HS-5 (cell line): ENCODE measurements around the gene CNP.
"Not testable (repeated sequence)": the region's sequence is repeated elsewhere in the genome, so short reads cannot be mapped to it uniquely, and the experiment has no call there.

Source experiments
- DNase-seq: peaks from one replicate; pipeline ENCODE4 v3.0.0-alpha.2; 2012; ENCODE audit warnings: low read depth

The CNP gene

DNA sequence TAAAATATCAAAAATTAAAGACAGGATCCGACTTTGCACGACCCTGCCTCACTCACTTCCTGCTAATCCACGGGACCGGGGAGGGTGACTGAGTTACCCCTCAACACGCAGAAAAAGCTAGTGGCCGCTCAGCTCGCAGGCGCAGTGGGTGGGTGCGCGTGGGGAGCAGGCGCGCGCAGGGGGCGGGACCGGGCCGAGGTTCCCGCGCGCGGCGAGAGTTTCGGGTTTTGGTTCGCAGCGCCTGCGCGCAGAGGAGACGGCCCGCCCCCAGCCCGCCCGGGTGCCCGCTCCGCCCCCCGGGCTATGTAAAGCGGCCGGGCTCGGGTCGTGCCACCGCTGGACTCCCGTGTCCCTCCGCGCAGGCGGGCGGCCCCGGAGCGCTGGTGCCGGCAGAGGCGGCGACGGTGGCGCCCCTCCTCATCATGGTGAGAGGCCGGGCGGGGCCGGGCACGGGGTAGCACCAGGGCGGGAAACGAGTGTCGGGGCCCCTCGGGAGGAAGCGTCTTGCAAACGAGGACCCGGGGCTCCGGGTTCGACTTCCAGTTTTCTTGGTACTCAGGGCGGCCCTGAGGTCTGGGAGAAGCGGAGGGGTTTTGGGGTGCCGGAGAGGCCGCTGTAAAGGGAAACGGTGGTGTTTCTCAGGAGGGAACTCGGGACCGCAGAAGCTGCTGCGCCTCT lies at the start of gene CNP:
Gene CNP (plus strand): TSS at position 333 of the 678 bp plus-strand sequence. CDS start 90 bp downstream, at position 423.
- no peak for DNase-seq

DNA sequence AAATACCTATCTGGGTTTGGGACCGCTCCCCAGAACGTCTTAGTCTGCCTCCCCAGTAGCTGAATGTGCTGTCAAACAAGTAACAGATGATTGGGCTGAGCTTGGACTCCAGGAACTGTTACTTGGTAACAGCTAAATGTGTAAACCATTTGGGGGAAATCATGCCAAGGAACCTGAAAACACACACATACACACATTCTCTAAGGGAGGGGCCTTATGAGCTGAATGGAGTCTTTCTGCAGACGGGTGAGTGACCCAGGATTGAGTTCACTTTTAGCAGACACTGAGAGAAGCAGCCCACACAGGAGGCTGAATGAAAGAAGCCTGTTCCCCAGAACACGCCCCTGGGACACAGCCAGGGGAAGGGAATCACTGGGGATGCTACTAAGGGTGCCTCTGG lies 49.4 kb upstream of the CNP start:
- DNase-seq = no peak

GRCh38 chr17:41917679-41918313 lies 48.8 kb upstream of the CNP start:
- DNase-seq = no peak

DNA sequence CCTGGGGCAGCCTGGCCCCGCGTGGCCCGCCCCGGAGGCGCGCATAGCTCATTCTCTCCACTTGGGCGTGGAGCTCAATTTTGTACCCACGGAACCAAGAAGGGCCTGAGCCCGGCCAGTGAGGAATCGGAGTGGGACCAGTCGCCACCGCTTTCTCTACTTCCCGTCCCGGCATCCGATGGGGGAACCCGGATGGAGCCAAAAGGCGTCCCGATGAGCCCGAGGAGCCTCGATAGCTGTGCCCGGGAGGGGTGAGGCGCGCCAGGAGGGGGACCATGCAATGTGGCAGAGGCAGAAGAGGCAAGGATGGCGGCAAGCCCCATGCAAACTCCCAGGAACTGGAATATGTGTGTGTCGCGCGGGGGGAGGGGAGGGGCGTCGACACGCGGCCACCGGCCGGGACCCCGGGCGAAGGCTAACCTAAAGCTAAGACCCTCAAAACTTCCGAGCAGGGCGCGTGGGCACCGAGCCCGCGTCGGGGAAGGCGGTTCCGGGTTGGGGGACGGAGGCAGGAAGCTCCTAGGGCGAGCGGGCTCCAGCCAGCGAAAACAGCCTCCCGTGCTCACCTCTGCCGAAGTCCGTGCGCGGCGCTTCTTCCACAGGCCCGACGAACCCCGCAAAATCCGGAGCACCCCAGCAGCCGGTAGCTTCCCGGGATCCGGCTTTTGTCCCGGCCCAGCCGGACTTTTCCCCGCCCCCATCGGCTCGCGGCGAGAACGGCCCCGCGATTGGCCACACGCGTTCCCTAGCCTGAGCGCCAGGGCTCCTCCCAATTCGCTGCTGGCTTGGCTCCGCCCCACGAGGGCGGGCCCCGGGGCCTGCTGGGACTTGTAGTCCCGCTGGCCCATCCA lies 48.1 kb upstream of the CNP start, which contains the start of gene ACLY:
Gene ACLY (minus strand): TSS at position 638 of the 851 bp plus-strand sequence. CDS start 5,078 bp downstream, outside the sequence.
- peak; percentile 80 for DNase-seq

DNA sequence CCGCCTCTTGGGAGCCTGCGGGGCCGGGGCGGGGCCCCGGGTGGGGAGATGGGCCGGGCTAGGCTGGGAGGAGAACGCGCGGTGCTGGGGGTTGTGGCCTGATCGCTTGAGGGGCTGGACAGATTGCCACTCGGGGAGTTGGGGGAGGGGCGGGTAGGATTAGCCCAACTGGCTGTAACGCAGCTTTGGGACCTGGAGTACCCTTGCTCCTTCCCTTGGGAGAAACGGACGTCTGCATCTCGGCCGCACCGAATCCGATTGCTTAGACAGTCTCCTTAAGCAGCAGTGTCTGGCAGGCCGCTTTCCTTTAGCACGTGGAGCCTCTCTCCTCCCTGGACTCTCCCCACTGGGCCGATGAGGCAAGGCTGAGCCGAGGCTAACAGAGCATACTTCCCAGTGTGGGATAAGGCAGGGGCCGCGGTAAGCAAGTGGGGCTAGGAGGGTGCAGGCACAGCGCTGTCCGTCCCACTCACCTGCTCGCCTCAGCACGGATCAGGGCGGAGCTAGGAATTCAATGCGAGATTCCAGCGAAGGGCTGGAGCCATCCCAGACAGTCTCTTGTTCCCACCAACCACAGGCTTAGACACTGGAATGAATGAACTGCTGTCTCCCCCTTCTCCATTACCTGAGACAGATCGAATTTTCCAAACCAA lies 47.3 kb upstream of the CNP start:
- no peak for DNase-seq

DNA sequence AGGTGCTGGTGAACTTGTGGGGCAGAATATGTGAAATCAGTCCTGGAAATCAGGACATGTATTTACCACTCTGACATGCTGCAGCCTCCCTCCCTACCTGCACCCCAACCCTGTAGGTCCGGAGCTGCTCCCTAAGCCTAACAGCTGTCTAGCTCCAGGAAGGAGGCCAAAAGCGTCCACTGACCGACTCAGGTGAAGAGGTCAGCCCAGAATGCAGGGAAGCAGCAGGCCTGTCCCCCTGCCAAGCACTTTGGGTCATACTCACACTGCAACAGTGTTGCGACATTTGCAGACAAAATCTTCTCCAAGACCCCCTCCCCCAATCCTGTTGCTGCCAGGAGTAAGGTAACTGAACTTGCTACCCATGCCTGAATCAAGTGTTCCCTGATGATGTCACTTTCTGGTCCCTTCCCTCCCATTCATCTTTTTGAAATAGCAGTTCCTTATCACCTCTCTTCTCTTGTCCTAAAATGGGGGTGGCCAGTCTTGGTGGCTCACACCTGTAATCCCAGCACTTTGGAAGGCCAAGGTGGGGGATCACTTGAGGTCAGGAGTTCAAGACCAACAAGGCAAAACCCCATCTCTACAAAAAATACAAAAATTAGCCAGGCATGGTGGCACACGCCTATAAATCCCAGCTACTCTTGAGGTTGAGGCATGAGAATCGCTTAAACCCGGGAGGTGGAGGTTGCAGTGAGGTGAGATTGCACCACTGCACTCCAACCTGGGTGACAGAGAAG lies 46.6 kb upstream of the CNP start:
- no peak for DNase-seq

- DNase-seq = no peak
These were observed 46.0 kb upstream of the CNP start for GRCh38 chr17:41920580-41920955.

- no peak for DNase-seq
These were observed 40.5 kb upstream of the CNP start for GRCh38 chr17:41925991-41926590.

GRCh38 chr17:41928693-41929251 lies 37.8 kb upstream of the CNP start:
- no peak for DNase-seq

DNA sequence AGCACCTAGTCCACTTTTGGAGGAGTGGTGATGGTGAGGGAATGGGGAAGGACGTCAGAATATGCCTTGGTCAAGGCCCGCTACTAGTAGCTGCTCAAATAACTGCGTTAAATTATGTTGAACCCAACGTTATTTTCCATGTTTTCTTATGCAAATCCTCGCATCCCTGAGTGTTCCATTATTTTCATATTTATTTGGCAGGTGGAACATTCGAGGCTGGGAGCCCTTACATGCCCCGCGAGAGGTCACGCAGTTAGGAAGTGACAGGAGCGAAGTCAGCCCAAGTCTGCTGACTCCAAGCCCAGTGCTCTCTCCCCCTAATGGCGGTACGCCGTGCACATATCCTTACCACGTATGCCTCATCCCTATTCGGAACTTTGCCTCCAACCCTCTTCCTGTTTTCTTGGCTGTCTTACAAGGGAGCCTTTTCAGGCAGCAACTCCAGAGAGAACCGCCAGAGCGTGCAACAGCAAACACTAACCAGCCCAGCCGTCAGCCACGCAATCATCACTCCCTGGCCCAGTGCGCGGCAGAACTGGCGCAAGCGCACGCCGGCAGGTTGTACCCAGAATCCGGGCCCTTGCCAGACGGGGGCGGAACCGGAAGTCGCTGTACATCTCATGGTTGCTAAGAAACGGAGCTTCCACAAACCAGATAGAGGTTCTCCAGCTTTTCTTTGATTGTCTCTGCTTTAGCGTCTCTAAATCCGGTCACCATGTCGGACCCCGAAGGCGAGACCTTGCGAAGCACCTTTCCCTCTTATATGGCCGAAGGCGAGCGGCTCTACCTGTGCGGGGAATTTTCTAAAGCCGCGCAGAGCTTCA lies 36.4 kb upstream of the CNP start, which contains the start of gene ODAD4:
Gene ODAD4 (plus strand): TSS at position 609 of the 824 bp plus-strand sequence. CDS start 107 bp downstream, at position 716.
- DNase-seq = peak; percentile 85

DNA sequence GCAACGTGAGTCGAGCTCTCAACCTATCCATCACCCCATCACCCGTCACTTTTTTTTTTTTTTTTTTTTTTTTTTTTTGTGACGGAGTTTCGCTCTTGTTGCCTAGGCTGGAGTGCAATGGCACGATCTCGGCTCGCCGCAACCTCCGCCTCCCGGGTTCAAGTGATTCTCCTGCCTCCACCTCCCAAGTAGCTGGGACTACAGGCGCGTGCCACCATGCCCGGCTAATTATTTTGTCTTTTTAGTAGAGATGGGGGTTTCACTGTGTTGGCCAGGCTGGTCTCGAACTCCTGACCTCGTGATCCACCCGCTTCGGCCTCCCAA lies 35.8 kb upstream of the CNP start:
- DNase-seq = not testable (repeated sequence)

DNA sequence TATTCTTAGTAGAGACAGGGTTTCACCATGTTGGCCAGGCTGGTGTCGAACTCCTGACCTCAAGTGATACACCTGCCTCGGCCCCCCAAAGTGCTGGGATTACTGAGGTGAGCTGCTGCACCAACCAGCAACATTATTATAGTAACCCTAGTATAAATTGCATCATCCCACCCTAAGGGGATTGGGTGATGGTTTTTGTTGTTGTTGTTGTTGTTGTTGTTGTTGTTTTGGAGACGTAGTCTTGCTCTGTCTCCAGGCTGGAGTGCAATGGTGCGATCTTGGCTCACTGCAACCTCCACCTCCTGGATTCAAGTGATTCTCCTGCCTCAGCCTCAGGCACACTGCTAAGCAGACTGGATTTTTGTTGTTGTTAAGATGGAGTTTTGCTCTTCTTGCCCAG lies 34.9 kb upstream of the CNP start:
- not testable (repeated sequence) for DNase-seq

- DNase-seq = no peak
These were observed 33.7 kb upstream of the CNP start for GRCh38 chr17:41932816-41933389.

DNA sequence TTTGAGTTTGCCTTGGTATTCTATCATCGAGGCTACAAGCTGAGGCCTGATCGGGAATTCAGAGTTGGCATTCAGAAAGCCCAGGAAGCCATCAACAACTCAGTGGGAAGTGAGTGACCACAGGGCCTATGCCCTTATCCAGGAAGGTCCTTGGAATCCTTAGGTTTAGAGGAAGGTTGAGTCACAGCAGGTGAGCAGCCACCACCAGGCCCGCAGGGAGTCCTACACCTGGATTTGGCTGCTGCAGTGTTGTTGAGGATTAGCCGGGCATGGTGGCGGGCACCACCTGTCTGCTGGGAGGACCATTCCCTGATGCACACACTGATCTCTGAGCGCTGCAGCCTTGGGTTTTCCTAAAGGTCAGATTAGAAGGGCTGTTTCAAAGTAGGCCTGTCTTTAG lies 31.0 kb upstream of the CNP start:
- no peak for DNase-seq

GRCh38 chr17:41937970-41938954 lies 28.3 kb upstream of the CNP start:
- DNase-seq = no peak

- no peak for DNase-seq
These were observed 27.4 kb upstream of the CNP start for GRCh38 chr17:41939044-41939692.

DNA sequence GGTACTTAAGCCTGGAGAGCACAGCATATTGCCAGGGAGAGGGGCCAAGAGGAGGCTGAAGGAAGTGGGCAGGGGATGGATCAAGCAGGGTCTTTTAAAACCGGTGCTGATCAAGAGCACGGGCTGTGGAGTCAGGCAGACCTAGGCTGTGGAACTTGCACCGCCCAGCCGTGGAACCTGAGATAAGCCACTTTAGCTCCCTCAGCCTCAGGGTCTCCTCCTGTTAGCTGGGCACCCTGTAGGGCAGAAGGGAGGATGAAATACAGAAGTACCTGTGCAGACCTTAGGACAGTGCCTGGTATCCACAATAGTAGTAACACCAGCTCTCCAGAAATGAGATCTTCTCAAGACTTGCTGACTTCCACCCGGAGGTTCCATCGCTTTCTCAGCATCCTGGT lies 26.9 kb upstream of the CNP start:
- no peak for DNase-seq

DNA sequence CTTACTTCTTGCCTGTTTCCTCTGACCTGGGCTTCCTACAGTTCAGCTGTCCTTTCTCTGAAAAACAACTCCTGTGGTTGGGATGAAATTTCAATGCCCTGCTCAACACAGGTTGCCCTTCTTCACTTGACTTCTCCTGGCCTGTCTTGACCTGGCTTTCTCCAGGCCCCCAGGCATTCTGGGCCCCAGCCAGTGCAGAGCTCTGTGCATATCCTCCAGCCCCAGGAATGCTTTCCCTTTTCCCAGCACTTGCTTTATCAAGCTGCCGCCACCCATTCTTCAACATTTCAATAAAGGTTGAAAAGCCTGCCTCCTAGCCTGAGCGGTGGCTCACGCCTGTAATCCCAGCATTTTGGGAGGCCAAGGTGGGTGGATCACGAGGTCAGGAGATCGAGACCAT lies 25.4 kb upstream of the CNP start:
- DNase-seq = no peak
